IPS-20b (cell line): ENCODE results near the gene FLT1.

Experiments
- H3K27ac ChIP-seq: one replicate; pipeline ENCODE4 v1.5.1; 2013; ENCODE audit warnings: low read length
- H3K27me3 ChIP-seq: 2 replicates; pipeline ENCODE4 v1.6.1; 2013; ENCODE audit warnings: mild to moderate bottlenecking, low read length, inconsistent platforms; ENCODE audit not compliant: insufficient read depth
- H3K36me3 ChIP-seq: 2 replicates; pipeline ENCODE4 v1.6.1; 2013; ENCODE audit warnings: low read depth, mild to moderate bottlenecking, inconsistent platforms, low read length, moderate library complexity; ENCODE audit not compliant: insufficient read depth
- H3K4me1 ChIP-seq: 2 replicates; pipeline ENCODE4 v1.6.1; 2013; ENCODE audit warnings: mild to moderate bottlenecking, control low read depth, inconsistent platforms, low read length, moderate library complexity; ENCODE audit not compliant: insufficient read depth
- H3K4me3 ChIP-seq: 2 replicates; pipeline ENCODE4 v1.5.1; 2013; ENCODE audit warnings: mild to moderate bottlenecking, low read length, inconsistent platforms
- H3K9ac ChIP-seq: 2 replicates; pipeline ENCODE4 v1.6.1; 2013; ENCODE audit warnings: low read depth, mild to moderate bottlenecking, inconsistent platforms, low read length, moderate library complexity
- H3K9me3 ChIP-seq: 2 replicates; pipeline ENCODE4 v1.6.1; 2013; ENCODE audit warnings: mild to moderate bottlenecking, low read depth, low read length, inconsistent platforms; ENCODE audit not compliant: insufficient read depth

The FLT1 gene

DNA sequence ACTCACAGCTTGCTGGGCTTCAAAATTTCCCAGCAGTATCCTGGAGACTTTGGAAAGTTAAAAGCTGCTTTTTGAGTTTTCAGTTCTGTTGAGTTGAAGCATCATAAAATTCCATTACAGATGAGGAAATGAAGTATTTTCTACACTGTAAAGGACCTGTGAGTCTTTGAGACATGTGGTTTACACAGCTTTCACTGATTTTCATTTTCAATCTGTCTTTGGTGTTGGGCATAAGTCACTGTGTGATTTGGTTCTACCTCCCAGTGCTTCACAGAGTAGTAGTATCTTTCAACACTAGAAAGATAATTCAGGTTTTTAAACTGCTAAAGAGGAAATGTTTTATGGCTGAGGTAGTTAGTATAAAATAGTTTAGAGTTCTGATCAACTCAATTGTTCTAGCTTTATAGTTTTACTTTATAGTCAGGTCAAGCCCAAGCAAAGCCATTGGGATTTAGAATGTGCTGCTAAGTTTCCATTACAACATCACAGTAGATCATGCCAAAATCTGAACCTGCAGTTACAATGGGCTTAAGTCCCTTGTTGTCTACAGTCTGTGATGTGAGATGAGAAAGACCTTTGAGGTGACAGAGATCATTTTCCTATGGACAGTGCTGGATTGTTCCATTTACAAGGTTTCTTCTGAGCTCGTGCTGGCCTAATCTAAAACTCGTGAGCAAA is 161.6 kb downstream of the FLT1 start:
- Histone ChIP-seq H3K27ac (no peak overlapping the region), H3K36me3 (peaks cover 69% of the 10 kb centered on the region), H3K4me3 (no peak overlapping the region), H3K9ac (no peak overlapping the region), H3K9me3 (no peaks in the 10 kb centered on the region), H3K4me1 (no peaks in the 10 kb centered on the region), H3K27me3 (no peaks in the 10 kb centered on the region)

- no peak overlapping the region for H3K4me3 ChIP-seq
- no peaks in the 10 kb centered on the region for H3K9me3 ChIP-seq
- peaks cover 47% of the 10 kb centered on the region; the same call in 1 of the 2 replicates for H3K36me3 ChIP-seq
- no peaks in the 10 kb centered on the region; the same call in 1 of the 2 replicates for H3K4me1 ChIP-seq
- H3K9ac ChIP-seq = no peak overlapping the region
- H3K27me3 ChIP-seq = no peaks in the 10 kb centered on the region
- H3K27ac ChIP-seq = no peak overlapping the region
Measured at GRCh38 chr13:28329395-28330158, 165.4 kb downstream of the FLT1 start.

DNA sequence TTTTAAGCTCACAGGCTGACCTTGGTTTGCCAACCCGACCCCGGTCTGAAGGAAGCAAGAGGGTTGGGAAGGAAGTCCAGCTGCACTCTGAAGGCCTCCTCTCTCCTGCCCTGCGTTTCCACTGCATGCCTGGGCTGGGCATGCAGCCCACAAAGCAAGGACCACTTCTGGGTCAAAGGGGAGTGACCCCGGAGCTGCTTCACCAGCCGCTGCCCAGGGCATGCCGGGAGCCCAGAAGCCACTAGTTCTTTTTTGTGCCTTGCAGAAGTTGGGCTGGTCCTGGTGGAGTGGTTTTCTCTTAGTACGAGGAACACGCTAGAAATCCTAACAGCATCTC is 166.7 kb downstream of the FLT1 start:
- H3K27ac ChIP-seq = no peak overlapping the region
- H3K4me1 ChIP-seq = no peaks in the 10 kb centered on the region; the same call in 1 of the 2 replicates
- no peaks in the 10 kb centered on the region for H3K27me3 ChIP-seq
- no peak overlapping the region for H3K4me3 ChIP-seq
- no peak overlapping the region; the same call in 1 of the 2 replicates for H3K9ac ChIP-seq
- H3K9me3 ChIP-seq = no peaks in the 10 kb centered on the region
- H3K36me3 ChIP-seq = peaks cover 34% of the 10 kb centered on the region; the same call in 1 of the 2 replicates

DNA sequence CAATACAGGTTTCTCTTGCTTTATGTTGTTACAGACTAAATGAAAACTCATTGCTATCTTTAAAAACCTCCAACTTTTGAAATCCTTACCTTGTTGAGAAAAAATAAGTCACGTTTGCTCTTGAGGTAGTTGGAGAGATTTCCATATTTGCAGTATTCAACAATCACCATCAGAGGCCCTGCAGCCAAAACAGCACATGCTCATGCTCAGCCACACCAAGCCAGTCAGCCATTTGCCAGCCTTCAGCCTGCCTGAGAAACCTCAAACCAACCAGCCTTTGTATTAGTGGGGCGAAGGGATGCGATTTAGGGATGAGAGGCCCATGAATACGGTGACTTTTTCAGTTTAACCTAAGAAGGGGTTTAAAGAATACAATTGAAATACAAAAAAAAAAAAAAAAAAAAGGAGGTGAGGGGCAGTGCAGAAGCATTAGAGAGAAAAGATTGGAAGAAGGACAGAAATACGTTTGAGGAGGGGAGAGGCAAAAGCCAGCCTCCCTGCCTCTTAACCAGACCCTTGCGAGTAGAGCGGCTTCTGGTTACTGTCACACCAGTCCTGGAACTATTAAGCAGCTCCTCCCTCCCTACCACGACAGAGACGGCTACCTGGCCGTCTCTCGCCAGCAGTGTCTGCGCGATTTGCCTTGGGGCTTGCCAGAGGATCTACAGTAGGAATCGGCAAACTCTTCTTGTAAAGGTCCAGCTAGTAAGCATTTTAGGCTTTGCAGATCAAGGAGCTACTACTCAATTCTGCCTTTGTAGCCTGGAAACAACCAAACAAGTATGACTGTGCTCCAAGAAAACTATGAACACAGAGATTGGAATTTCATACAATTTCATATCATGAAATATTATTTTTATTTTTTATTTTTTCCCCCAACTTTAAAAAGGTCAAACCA is 167.3 kb downstream of the FLT1 start:
- H3K4me3 ChIP-seq = no peak overlapping the region
- no peaks in the 10 kb centered on the region; the same call in 1 of the 2 replicates for H3K4me1 ChIP-seq
- no peaks in the 10 kb centered on the region for H3K27me3 ChIP-seq
- H3K36me3 ChIP-seq = peaks cover 28% of the 10 kb centered on the region; the same call in 1 of the 2 replicates
- H3K9ac ChIP-seq = no peak overlapping the region
- H3K27ac ChIP-seq = no peak overlapping the region
- H3K9me3 ChIP-seq = no peaks in the 10 kb centered on the region

DNA sequence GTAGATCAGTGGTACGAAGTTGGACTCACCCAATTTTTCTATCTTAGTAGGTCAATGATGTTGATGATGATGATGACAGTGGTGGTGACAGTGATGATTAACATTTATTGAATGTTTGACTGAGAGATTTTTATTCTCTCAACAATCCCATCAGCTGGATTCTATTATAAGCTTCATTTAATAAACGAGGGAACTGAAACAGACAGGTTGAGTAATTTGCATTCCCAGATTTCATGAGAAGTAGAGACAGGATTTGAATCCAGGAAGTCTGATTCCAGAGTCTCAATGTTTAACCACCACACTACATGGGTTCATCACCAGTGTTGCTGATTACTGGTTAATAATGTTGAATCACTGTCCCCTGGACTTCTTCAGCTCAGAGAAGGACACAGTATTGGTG is 168.9 kb downstream of the FLT1 start:
- H3K36me3 ChIP-seq = peaks cover 32% of the 10 kb centered on the region; the same call in 1 of the 2 replicates

GRCh38 chr13:28325022-28325421 is 169.9 kb downstream of the FLT1 start:
- no peaks in the 10 kb centered on the region for H3K9me3 ChIP-seq
- H3K27me3 ChIP-seq = no peaks in the 10 kb centered on the region
- no peak overlapping the region for H3K9ac ChIP-seq
- H3K36me3 ChIP-seq = peaks cover 36% of the 10 kb centered on the region; the same call in 1 of the 2 replicates
- H3K27ac ChIP-seq = no peak overlapping the region
- no peaks in the 10 kb centered on the region; the same call in 1 of the 2 replicates for H3K4me1 ChIP-seq
- H3K4me3 ChIP-seq = no peak overlapping the region

More for the DNA sequence above, 168.9 kb downstream of the FLT1 start:
- Histone ChIP-seq H3K27me3 (no peaks in the 10 kb centered on the region), H3K9me3 (no peaks in the 10 kb centered on the region), H3K9ac (no peak overlapping the region), H3K27ac (no peak overlapping the region), H3K4me3 (no peak overlapping the region), H3K4me1 (no peaks in the 10 kb centered on the region; the same call in 1 of the 2 replicates)

- Histone ChIP-seq H3K4me3 (no peak overlapping the region), H3K4me1 (no peaks in the 10 kb centered on the region; the same call in 1 of the 2 replicates), H3K9ac (no peak overlapping the region), H3K36me3 (peaks cover 37% of the 10 kb centered on the region; the same call in 1 of the 2 replicates), H3K27me3 (no peaks in the 10 kb centered on the region), H3K9me3 (no peaks in the 10 kb centered on the region), H3K27ac (no peak overlapping the region)
Measured at GRCh38 chr13:28324181-28324789, 170.6 kb downstream of the FLT1 start.

DNA sequence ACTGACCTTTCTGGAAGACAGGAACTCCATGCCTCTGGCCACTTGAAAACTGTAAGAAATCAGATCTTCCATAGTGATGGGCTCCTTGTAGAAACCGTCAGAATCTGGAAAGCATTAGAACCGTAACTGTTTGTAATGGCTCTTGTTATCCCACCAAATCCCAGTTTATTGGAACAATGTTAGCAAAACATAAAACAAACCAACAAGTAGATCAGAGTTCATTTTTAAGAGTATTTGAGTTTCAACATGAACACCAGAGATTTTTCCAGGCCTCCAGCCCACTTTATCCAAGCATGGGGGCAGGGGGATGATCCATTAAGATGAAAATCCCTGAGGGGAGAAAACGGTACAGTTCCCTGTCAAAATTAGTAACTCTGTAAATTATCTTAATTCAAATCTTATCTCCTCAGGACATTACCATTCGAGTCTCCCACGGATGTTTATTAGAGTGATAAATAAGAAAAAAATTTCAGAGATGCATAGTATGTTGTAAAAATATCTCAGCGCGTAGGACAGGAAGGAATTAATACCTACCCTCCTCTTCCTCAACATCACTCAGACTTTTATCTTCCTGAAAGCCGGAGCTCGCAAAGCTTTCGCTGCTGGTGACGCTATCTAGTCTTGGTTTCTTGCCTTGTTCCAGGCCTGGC is 172.5 kb downstream of the FLT1 start:
- H3K4me1 ChIP-seq = no peaks in the 10 kb centered on the region; the same call in 1 of the 2 replicates
- no peaks in the 10 kb centered on the region for H3K27me3 ChIP-seq
- H3K9me3 ChIP-seq = no peaks in the 10 kb centered on the region
- H3K27ac ChIP-seq = no peak overlapping the region
- no peak overlapping the region for H3K4me3 ChIP-seq
- H3K36me3 ChIP-seq = peaks cover 35% of the 10 kb centered on the region; the same call in 1 of the 2 replicates
- H3K9ac ChIP-seq = no peak overlapping the region

DNA sequence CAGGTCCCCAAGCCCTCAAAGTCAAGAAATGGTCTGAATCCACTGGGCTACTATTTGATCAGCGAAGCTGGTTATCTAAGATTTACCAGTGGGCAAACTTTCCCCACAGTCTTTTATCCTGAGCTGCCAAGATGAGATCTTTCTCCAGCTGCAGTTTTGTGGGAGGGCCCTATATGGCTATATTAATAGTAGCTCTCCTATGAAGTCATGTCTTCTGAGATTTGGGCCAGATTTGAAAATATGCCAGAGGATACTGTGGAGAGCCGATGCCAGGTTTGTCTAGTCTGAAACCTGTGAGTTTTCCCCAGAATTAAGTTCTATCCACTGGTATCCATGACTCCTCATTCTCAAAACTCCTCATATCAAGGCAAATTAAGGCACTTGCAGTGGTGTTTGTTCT is 173.2 kb downstream of the FLT1 start:
- peaks cover 39% of the 10 kb centered on the region; the same call in 1 of the 2 replicates for H3K36me3 ChIP-seq
- no peak overlapping the region for H3K4me3 ChIP-seq
- H3K4me1 ChIP-seq = no peaks in the 10 kb centered on the region; the same call in 1 of the 2 replicates
- no peaks in the 10 kb centered on the region for H3K27me3 ChIP-seq
- no peak overlapping the region for H3K9ac ChIP-seq
- H3K27ac ChIP-seq = no peak overlapping the region
- H3K9me3 ChIP-seq = no peaks in the 10 kb centered on the region

GRCh38 chr13:28320884-28321574 is 173.9 kb downstream of the FLT1 start:
- H3K27me3 ChIP-seq = no peaks in the 10 kb centered on the region

More at GRCh38 chr13:28320884-28321574, 173.9 kb downstream of the FLT1 start:
- no peak overlapping the region for H3K4me3 ChIP-seq
- H3K27ac ChIP-seq = no peak overlapping the region
- H3K9ac ChIP-seq = no peak overlapping the region
- H3K4me1 ChIP-seq = no peaks in the 10 kb centered on the region; the same call in 1 of the 2 replicates
- peaks cover 38% of the 10 kb centered on the region; the same call in 1 of the 2 replicates for H3K36me3 ChIP-seq
- no peaks in the 10 kb centered on the region for H3K9me3 ChIP-seq
